ENCODE data around the gene RUNX1.
"Not testable (repeated sequence)": the region's sequence is repeated elsewhere in the genome, so short reads cannot be mapped to it uniquely, and the experiment has no call there.

RUNX1 gene

DNA sequence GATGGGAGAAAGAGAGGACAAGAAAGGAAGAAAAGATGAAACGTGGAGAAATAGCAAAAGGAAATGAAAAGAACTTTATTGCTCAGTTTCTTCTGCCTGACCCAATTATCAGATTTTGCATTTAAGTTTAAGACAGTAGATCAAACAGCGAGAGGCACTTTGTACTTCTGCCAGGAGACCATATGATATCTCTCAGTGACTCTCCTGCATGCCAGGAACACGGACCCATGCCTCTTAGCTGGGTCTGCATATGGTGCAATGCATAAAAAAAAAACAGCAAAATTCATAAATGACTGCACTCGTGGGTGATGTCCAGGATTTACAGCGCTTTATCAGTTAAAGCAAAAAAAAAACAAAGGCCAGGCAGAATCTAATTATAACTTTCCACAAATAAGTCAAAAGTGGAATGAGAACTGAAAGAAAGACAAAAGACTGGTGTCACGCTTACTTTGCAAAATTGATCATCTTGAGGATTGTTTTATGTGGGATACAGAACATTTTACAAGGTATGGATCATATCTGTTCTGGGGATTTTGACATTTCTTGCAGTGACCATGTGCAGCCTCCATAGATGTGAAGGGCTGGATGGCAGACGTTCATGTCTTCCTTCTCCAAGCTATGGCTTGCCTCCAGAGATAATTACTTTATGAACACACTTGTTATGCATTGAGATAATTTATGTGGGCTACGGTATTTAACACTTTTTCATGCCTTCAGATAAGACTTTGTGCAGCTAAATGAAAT is 79.5 kb downstream of the RUNX1 start:
- TF ChIP-seq PATZ1 (CRISPR knock-in tag; IDR thresholded peaks at IDR 0.05; ENCODE audit: borderline replicate concordance) (no peak), RARB (CRISPR knock-in tag; IDR thresholded peaks at IDR 0.05) (no peak), CSRNP3 (CRISPR knock-in tag; IDR thresholded peaks at IDR 0.05) (no peak), TCF4 (CRISPR knock-in tag; IDR thresholded peaks at IDR 0.05; ENCODE audit: borderline replicate concordance) (no peak), GLIS3 (CRISPR knock-in tag; IDR thresholded peaks at IDR 0.05) (no peak), OSR1 (CRISPR knock-in tag; IDR thresholded peaks at IDR 0.05) (no peak), CSDC2 (CRISPR knock-in tag; IDR thresholded peaks at IDR 0.05) (no peak), SNAI2 (CRISPR knock-in tag; IDR thresholded peaks at IDR 0.05) (no peak), PPARA (CRISPR knock-in tag; IDR thresholded peaks at IDR 0.05; ENCODE audit: borderline replicate concordance) (no peak), ZNF8 (CRISPR knock-in tag; IDR thresholded peaks at IDR 0.05) (no peak)
- TF ChIP-seq, protein P1, sequence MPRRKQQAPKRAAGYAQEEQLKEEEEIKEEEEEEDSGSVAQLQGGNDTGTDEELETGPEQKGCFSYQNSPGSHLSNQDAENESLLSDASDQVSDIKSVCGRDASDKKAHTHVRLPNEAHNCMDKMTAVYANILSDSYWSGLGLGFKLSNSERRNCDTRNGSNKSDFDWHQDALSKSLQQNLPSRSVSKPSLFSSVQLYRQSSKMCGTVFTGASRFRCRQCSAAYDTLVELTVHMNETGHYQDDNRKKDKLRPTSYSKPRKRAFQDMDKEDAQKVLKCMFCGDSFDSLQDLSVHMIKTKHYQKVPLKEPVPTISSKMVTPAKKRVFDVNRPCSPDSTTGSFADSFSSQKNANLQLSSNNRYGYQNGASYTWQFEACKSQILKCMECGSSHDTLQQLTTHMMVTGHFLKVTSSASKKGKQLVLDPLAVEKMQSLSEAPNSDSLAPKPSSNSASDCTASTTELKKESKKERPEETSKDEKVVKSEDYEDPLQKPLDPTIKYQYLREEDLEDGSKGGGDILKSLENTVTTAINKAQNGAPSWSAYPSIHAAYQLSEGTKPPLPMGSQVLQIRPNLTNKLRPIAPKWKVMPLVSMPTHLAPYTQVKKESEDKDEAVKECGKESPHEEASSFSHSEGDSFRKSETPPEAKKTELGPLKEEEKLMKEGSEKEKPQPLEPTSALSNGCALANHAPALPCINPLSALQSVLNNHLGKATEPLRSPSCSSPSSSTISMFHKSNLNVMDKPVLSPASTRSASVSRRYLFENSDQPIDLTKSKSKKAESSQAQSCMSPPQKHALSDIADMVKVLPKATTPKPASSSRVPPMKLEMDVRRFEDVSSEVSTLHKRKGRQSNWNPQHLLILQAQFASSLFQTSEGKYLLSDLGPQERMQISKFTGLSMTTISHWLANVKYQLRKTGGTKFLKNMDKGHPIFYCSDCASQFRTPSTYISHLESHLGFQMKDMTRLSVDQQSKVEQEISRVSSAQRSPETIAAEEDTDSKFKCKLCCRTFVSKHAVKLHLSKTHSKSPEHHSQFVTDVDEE (CRISPR knock-in tag; IDR thresholded peaks at IDR 0.05): no peak
- ATAC-seq: no peak

- no peak for ATAC-seq
- TF ChIP-seq PATZ1 (CRISPR knock-in tag; IDR thresholded peaks at IDR 0.05; ENCODE audit: borderline replicate concordance): no peak
These were observed 80.4 kb downstream of the RUNX1 start for GRCh38 chr21:34968414-34969333.

DNA sequence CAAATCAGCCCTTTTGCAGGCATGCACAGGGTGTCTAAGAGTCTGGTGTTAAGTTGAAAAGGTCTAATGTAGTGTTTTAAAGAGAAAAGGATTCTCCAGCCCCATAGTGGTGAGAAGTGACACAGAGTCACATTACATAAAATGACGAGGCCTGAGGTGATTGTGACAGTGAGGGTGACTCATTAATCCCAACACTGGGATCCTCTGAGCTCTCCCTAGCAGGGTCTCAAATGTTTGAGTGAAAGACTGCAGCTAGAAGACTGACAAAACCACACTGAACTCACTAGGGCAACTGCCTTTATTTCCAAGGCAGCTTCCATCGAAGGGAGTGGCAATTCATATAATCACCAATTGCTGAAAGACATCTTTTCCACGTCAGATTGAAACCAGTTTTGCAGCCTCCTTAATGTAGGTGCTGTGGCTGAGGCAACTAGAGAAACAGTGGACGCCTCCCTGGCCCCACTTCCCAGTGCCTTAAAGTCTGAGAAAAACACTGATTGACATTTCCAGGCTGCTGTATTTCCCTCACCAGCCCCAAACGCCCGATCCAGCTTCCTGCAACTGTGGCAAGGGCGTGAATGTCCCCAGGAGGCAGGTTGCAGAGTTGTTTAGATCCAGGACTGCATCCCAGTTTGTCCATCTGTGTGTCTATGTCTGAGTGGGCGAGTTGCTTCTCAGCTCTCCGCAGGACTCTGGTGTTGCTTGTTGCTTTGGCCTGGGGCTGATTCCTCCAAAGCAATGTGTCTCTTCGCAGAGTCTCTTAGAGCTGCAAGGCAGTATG is 81.4 kb downstream of the RUNX1 start:
- TF ChIP-seq SNAI2 (CRISPR knock-in tag; IDR thresholded peaks at IDR 0.05) (no peak), OSR1 (CRISPR knock-in tag; IDR thresholded peaks at IDR 0.05) (no peak), ZNF8 (CRISPR knock-in tag; IDR thresholded peaks at IDR 0.05) (no peak), TOX (CRISPR knock-in tag; IDR thresholded peaks at IDR 0.05; ENCODE audit: borderline replicate concordance) (no peak), GLIS3 (CRISPR knock-in tag; IDR thresholded peaks at IDR 0.05) (no peak), ARNTL (CRISPR knock-in tag; IDR thresholded peaks at IDR 0.05; ENCODE audit: borderline replicate concordance, low read depth) (no peak), RARB (CRISPR knock-in tag; IDR thresholded peaks at IDR 0.05) (no peak), ZFP3 (CRISPR knock-in tag; IDR thresholded peaks at IDR 0.05) (no peak), ESRRG (CRISPR knock-in tag; IDR thresholded peaks at IDR 0.05) (no peak), BACH2 (CRISPR knock-in tag; IDR thresholded peaks at IDR 0.05; ENCODE audit: borderline replicate concordance) (no peak), ZC3H10 (CRISPR knock-in tag; IDR thresholded peaks at IDR 0.05) (no peak), CSRNP3 (CRISPR knock-in tag; IDR thresholded peaks at IDR 0.05) (no peak), ZFP30 (CRISPR knock-in tag; IDR thresholded peaks at IDR 0.05) (no peak)
- TF ChIP-seq, protein P2, sequence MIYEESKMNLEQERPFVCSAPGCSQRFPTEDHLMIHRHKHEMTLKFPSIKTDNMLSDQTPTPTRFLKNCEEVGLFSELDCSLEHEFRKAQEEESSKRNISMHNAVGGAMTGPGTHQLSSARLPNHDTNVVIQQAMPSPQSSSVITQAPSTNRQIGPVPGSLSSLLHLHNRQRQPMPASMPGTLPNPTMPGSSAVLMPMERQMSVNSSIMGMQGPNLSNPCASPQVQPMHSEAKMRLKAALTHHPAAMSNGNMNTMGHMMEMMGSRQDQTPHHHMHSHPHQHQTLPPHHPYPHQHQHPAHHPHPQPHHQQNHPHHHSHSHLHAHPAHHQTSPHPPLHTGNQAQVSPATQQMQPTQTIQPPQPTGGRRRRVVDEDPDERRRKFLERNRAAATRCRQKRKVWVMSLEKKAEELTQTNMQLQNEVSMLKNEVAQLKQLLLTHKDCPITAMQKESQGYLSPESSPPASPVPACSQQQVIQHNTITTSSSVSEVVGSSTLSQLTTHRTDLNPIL (CRISPR knock-in tag; IDR thresholded peaks at IDR 0.05; ENCODE audit: low read depth): no peak
- ATAC-seq: no peak

DNA sequence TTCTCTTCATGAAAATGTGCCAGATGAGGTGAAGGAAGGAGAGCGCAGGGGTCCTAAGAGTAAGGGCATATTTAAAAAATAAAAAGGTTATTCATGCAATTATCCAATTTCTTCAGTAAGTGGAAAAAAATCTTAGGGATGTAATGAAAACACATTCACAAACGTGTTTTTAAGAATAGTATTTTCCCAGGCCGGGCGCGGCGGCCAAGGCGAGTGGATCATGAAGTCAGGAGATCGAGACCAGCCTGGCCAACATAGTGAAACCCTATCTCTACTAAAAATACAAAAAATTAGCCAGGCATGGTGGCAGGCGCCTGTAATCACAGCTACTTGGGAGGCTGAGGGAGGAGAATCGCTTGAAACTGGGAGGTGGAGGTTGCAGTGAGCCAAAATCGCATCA is 82.2 kb downstream of the RUNX1 start:
- not testable (repeated sequence) for ATAC-seq

Measured in SK-N-SH treated with all-trans-retinoic acid at 6 μM for 48 hours (cell line).